Activated CD8-positive, alpha-beta memory T cell treated with anti-CD3 and anti-CD28 coated beads for 24 hours (primary cell): Measurements from ENCODE around the gene SLC31A1.
"Not testable (repeated sequence)": the region's sequence is repeated elsewhere in the genome, so short reads cannot be mapped to it uniquely, and the experiment has no call there.

Source experiments
- DNase-seq: peaks from one replicate; pipeline ENCODE4 v3.0.0-alpha.2; 2020

Gene SLC31A1

DNA sequence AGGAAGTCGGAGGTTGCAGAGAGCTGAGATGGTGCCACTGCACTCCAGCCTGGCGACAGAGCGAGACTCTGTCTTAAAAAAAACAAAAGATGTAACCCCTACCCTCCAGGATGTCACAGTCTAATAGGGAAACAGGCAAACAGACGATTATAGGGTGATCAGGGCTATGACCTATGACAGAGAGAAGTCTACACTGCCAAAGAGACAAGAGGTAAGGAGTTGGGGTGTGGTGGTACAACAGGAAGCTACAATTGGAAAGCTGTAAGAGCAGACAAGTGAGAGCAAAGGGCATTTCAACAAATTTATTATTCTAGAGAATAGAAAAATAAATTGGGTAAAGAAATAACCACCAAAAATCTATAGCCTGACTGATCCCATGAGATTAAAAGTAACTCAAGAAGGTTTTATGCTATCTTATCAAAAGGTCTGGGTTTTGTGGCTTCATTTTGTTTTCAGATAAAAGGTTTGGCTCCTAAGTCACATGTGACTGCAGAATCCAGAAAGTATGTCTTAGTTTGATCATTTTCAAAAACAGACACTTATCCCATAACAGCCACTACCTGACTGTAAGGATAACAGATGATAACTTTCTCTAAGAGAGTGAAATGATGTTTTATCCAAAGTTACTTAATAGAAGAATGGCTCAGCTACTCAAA lies 46.7 kb downstream of the SLC31A1 start:
- DNase-seq = no peak

DNA sequence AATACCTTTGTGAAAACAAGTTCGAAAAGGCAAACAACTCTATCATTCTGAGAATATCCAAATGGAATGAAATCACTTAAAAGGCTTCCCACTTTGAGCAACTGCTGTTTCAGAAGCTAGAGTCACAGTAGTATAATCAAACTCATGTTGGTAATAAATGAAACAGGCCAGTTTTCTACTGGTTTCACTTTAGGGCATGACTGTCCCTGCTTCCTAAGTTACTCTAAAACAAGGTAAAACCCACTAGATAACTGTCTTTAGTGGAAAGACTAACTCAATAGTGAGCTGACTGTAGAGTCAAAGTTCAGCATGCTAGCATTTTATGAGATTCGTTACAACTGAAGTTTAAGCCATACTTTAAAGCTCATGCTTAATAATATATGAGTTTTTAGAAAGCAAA lies 48.0 kb downstream of the SLC31A1 start:
- DNase-seq = no peak

DNA sequence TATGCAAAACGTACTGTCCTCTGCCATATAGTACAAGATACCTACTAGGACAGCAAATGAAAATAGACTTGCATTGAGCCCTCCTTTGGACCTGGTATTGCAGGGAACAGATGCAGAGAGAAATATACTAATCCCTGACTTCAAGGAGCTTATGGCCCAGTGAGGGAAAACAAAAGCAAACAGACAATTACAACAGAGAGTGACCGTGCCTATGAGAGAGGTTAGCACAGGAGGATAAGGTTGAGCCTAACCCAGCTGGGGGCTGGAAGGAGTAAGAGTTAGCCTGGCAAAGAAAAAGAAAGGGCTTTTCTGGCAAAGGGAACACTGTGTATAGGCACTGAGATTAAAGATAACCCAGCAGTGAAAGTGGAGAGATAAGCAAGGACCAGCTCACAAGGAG lies 48.5 kb downstream of the SLC31A1 start:
- DNase-seq = no peak

DNA sequence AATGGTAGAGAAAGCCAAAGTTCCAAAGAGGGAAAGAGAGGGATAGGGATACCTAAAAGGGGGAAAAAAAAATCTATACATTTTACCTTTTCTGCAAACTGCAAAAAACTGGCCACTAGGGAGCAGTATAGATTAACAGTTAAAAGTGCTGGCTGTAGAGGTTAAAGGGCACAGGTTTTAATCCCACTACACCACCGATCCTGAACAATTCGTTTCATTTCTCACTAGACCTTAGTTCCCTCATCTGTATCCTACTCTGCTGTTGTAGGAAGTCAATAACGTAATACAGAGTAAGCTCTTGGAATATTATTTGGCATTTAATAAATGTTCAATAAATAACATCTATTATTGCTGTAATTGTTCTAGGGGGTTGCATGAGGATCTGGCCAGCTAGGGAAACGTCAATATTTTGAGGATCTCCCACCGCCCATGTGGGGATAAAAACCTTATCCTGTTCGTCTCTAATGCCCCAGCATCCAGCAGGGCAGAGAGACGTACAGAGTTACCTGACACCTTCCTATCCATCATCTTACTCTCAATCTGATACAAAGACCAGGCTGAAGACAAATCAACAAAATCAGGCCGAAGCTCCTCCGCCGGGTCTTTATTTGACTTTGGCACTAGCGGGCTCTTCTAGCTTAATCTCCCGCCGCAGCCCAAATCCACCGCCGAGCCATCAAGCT lies 53.3 kb downstream of the SLC31A1 start:
- DNase-seq = no peak

DNA sequence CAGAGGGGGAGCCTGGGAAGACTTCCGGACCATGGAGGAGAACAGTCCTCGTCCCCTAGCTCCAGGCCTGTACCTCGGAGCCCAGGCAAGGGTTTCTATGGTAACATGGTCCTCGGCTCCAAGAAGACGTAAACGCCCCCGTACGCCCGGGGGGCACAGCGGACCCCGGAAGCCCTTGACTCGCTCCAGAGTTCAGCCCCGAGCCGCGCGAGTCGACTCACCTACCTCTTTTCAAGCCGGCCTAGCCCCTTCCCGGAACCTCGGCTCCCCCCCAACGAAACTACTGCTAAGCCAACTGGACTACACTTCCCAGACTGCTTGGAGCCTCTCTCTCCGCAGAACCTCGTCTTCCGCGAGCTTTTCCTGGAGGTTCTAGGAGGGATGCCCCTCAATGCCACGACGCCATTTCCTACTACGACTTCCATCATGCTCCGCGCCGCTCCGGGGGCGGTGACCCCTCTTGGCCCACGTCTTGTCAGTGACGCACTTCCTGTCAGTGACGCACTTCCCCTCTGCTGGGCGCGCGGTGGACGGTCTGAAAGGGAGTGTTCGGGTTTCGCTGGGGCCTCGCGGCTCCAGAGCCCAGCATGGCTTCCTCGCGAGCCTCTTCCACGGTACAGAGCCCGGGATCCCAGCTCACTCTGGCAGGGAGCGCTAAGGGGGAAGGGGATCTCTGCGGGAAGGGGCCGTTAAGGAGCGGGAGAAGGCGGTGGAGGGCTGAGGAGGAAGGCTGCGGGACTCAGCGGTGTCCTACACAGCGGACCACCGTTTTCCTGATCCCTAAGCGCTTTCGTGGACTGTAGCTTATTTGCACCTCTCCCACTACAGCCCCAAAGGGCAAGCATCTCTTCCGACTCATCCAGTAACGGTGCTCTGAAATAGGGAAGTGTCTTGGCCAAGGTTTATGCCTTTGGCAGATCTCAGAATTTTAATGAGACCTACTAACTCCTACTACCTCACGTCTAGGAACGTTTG lies 54.1 kb downstream of the SLC31A1 start, which contains the start of the genes CDC26 and PRPF4:
TSS of gene CDC26 (minus strand) at position 416 of the 975 bp plus-strand sequence. CDS start 3,065 bp downstream, outside the sequence.
TSS of gene PRPF4 (plus strand) at position 502 of the 975 bp plus-strand sequence. CDS start at position 588, 86 bp downstream.
- peak; percentile 95 for DNase-seq

DNA sequence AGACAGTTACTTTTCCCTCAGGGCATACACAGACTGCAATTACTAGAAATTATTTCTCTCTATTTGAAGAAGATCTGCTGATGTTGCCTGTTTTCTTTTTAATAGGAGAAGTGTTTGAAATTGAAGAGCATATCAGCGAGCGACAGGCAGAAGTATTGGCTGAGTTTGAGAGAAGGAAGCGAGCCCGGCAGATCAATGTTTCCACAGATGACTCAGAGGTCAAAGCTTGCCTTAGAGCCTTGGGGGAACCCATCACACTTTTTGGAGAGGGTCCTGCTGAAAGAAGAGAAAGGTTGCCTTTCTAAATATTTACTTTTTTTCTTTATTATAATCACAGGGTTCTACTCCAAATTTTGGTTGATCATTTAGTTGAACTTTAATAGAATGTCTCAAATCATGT lies 57.5 kb downstream of the SLC31A1 start:
- DNase-seq = no peak

DNA sequence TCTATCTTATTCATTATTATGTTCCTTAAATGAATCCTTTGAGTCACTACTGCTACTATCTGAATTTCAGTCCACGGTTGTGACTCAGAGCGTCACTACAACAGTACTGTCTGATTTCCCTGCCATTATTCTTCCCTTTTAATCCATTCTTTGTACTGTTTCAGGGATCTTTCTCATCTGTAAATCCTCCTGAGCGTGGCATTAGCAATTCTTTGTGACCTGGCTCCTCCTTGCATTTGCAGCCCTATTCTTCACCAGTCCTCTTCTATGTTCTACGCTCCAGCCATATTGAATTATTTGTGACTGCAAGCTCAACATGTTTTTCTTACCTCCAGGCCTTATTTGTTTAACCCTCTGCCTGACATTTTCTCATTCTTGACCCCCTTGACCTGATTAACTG lies 60.0 kb downstream of the SLC31A1 start:
- no peak for DNase-seq

DNA sequence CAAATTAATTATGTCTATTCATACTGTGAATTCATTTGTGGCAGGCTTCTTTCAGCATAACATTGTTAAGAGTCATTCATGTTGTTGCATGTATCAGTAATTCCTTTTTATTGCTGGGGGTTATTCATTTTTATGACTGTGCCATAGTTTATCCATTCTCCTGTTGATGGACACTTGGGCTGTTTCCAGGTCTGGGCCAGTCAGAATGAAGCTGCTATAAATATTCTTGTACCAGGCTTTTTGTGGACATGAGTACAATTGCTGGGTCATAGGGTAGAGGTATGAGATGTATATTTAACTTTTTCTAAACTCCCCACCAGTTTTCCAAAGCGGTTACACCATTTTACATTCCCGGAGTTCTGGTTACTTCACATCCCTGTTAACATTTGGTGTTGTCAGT lies 67.7 kb downstream of the SLC31A1 start:
- DNase-seq = no peak

DNA sequence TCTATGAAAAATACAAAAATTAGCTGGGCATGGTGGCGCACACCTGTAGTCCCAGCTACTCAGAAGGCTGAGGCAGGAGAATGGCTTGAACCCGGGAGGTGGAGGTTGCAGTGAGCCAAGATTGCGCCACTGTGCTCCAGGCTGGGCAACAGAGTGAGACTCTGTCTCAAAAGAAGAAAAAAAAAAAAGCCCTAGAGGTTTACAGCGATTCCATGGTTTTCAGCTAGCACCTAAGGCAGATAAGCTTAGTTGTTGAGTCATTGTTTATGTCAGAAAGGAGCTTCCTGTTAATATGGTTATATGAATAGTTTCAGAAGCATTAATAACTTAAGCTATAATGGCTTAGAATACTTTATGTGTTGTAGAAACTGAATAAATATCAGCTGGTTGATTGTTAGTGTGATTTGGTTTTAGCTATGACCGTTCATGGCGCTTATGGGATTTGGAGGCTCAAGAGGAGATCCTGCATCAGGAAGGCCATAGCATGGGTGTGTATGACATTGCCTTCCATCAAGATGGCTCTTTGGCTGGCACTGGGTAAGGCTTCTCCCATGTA lies 68.8 kb downstream of the SLC31A1 start:
- no peak for DNase-seq

DNA sequence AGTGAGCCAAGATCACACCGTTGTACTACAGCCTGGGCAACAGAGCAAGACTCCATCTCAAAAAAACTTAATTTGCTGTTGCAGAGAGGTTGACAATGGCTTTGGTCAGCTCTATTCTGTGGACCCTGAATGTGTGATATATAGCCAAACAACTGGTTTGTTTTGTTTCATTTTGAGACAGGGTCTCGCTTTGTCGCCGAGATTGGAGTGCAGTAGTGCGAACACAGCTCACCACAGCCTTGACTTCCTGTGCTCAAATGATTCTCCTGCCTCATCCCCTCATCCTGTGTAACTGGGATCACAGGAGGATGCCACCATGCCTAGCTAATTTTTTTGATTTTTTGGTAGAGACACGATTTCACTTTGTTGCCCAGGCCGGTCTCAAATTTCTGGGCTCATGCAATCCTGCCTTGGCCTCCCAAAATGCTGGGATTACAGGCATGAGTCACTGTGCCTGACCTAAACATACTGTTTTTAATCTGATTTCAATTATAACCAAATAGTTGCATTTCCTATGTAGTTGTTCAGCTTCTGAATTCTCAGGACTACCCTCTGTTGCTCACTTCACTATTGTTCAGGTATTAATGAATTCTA lies 72.0 kb downstream of the SLC31A1 start:
- no peak for DNase-seq

DNA sequence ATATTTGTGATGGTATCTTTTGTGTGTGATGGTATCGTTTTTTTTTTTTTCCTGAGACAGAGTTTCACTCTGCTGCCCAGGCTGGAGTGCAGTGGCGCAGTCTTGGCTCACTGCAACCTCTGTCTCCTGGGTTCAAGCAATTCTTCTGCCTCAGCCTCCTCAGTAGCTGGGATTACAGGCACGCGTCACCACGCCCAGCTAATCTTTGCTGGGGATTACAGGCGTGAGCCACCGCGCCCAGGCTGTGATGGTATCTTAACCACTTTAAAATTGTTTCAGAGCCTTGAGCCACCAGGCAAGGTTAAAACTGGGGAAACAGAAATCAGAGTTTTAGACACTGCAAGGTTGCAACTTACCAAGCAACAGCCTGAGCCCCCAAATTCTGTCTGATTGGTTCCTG lies 74.9 kb downstream of the SLC31A1 start:
- DNase-seq = not testable (repeated sequence)

DNA sequence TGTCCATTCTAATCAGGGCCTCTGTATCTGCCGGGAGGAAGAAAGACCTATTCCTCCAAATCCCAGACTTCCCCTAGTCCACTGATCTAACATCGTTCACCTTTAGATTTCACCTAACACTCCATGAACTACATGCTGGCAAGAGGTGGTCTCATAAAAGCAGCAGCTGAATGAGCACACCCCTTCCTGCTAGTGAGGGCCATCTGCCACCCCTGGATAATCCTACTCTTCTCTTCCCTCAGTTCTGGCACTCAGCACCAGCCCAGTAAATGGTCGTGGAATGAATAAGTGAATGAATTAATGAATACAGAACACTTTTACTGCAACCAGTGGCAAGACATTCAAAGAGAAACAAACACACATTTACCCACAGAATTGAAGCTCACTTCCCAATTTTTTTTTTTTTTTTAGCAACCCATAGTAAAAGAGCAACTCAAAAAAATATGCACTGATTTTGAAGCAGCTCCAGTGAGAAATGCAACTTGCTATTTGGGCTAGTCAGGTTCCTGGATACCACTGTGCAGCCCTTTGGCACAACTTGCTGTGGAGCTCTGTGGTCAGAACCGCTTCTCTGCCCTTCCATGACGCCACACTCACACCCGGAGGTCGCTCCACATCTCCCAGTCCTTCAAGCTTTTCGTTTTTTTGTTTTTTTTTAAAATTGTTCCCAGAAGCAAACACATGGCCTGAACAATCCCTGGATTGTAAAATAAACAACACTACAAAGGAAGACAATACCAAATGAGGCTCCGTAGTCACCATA lies 75.6 kb downstream of the SLC31A1 start:
- no peak for DNase-seq

DNA sequence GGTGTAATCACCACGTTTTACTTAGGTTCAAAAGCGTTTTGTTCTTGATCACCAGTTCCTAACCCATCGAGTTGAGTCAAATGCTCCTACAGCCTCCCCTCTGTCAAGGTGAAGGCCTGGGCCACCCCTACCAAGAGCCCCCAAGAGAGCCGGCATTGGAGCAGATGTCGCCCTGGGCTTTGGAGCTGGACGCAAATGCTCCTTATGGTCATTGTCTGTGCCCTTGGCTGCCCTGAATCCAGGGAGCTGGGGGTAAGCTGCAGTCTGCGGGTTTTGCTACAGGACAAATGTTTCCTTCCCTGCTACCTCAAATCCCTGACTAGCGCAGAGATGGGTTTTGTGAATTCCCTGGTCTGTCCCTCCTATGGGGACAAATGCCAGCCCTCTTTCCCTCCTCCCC lies 77.0 kb downstream of the SLC31A1 start:
- DNase-seq = no peak

DNA sequence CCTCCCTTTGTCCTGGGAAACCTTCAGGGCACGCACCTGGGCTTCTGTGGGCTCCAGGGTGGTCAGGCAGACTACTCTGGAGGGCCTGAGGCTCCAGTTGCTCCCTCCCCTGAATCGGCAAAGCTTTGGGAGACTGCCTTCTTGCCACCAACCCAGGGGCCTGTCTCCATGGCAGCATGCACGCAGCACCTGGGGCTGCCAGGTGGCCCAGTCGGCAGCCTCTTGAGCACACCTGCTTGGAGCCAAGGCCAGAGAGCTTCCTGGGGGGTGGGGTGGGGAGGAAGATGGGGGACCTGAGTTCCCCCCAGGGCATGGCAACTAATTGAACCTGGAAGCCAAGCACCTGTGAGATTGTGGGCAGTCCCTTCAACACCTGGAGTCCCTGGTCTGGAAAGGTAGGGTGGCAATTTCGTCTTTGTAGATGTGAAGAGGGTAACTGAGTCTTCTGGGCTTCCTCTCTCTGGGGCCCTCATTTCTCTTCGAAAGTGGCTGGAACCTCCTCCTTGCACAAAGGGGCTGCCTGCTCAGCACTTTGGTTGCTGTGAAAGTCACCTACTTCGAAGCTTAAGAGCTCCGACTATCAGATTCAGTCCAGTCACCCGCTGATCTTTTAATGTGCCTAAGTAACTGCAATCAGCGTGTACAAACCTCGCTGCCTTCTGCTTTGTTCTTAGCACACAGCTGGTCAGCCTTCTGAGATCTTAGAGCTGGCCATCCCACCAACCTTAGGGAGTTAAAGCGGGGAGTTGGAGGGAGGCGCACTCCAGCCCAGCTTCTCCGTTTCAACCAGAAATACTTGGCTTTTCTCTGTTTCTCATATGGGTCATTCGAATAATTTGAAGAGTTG lies 77.8 kb downstream of the SLC31A1 start:
- no peak for DNase-seq

DNA sequence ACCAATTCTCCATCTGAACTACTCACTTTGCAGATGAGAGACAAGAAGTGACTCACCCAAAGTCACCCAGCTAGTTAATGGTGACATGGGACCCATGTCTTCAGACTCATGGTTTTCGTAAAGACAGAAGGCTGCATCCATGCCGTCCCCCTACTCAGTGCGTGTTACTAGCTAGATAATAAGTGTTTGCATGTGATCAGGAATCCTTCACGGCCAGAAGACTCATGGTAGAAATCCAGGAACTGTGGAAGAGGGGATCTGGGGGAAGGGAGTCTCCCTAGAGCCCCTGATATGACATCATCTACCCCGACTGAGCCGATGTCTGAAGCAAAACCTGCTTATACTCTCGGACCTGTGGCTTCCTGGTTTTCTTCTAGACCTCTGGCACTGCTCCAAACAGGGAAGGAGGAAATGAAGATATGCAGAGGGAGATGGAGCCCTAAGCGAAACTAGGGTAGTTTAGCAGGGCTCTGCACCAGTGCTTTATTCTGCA lies 78.5 kb downstream of the SLC31A1 start:
- DNase-seq = no peak

DNA sequence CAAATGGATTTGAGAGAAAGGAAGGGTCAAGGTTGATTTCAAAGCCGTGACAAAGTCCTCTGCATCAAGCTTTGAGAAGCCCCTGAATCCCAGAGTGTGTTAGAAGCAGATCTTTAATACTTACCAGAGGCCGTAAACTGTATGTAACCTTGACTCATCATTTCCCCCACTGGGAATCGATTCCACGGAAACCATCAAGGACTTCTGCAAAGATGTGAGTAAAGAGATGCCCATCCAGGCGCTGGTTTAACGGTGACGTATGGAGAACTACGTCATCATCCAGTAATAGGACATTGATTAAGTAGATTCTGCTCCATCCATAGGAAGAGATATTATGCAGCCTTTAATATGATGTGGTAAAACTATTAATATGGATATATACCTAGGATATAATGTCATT lies 80.2 kb downstream of the SLC31A1 start:
- no peak for DNase-seq

DNA sequence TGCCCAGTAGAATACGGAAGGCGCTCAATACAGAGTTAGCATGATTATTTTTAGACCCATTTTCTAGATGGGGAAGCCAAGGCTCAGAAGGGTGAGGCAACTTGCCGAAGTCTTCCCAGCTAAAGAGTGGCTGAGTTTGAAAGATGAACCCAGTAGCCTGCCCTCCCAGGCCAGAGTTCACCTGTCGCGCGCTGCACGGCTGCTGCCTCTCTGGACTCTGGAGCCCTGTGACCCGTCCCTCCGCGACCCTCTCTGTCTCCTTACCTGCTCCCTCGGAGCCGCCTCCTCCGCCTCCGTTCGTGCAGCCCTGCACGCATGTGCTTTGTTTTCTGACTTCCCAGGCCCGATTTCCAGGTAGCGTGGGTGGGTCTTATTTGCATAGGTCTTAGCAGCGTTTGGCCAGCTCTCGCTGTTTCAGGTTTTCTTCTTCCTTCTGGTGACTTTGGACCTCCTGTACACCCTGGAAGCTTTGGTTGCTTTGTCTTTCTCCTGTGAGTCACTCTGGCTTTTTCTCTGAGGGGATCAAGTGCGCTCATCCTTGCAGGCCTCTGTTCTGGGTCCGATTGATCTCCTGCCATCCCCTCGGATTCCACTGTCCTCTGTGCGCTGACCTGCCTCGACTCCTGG lies 81.6 kb downstream of the SLC31A1 start, which contains the start of gene RNF183:
TSS of gene RNF183 (minus strand) at position 585 of the 627 bp plus-strand sequence. CDS start 5,192 bp downstream, outside the sequence.
- no peak for DNase-seq

DNA sequence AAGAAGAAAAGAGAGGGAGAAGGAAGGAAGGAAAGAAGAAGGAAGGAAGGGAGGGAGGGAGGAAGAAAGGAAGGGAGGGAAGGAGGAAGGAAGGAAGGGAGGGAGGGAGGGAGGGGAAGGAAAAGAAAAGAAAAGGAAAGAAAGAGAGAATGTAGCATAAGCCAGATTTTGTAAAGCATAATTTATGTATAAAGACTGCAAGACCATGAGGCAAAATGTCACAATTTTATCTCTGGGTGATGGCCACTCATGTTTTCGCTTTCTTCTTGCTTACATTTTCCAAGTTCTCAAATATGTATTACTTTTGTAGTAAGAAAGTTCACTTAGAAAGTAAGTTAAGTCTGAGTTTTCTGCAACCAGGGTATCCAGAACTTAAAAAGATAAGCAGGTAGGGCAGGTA lies 85.2 kb downstream of the SLC31A1 start:
- DNase-seq = no peak

DNA sequence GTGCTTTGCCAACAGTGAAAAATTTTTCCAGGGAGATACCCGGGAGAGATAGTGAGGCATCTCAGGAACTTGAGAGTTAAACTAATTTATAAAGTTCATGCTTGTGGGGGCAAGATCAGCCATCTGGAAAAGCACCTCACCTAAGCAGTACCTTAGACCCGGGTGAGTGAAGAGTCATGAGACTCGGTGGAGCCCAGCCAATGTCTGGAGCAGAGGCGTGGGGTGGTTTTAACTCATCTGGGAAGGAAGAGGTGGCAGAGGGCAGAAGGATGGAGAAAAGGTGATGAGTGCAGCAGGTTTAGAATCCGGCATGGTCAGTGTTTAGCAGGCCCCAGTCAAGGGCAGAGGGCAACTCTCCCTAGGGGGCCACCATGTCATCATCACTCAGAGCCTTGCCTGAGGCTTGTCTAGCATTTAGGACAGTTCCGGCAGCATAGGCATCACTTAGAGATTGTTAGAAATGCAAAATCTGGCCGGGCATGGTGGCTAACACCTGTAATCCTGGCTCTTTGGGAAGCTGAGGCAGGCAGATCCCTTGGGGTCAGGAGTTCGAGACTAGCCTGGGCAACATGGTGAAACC lies 86.1 kb downstream of the SLC31A1 start:
- no peak for DNase-seq
